COLO829 (cell line): ENCODE results near the gene SLC35G6.
A peak's percentile ranks its signal among the peaks of the same experiment; 100 is the strongest.
"Not testable (repeated sequence)": the region's sequence is repeated elsewhere in the genome, so short reads cannot be mapped to it uniquely, and the experiment has no call there.

Experiments
- DNase-seq: peaks from one replicate; pipeline ENCODE4 v3.0.0; 2012; ENCODE audit warnings: low spot score

SLC35G6 gene

GRCh38 chr17:7479213-7480088 lies 1.8 kb upstream of the SLC35G6 start, which contains the start of gene ZBTB4:
ZBTB4 (minus strand) TSS chr17:7479631; CDS start chr17:7466801, 12,830 bp downstream.
- no peak for DNase-seq

GRCh38 chr17:7480089-7480384 lies 1.2 kb upstream of the SLC35G6 start:
- DNase-seq = no peak

GRCh38 chr17:7481842-7482741 lies 846 bp downstream of the SLC35G6 start:
- not testable (repeated sequence) for DNase-seq

GRCh38 chr17:7482742-7483088 lies 1.5 kb downstream of the SLC35G6 start:
- DNase-seq = not testable (repeated sequence)

GRCh38 chr17:7483255-7484066 lies 2.2 kb downstream of the SLC35G6 start:
- peak; percentile 96 for DNase-seq

GRCh38 chr17:7484067-7484918 lies 3.0 kb downstream of the SLC35G6 start, which contains the start of gene POLR2A:
POLR2A (plus strand) TSS chr17:7484366.
- DNase-seq = peak; percentile 100

- no peak for DNase-seq
Measured at GRCh38 chr17:7484919-7485377, 3.7 kb downstream of the SLC35G6 start.

- DNase-seq = no peak
Measured at GRCh38 chr17:7486181-7486580, 4.9 kb downstream of the SLC35G6 start.

- DNase-seq = no peak
Measured at GRCh38 chr17:7490144-7490543, 8.9 kb downstream of the SLC35G6 start.

- no peak for DNase-seq
Measured at GRCh38 chr17:7491583-7491982, 10.3 kb downstream of the SLC35G6 start.

GRCh38 chr17:7493941-7494340 lies 12.7 kb downstream of the SLC35G6 start:
- no peak for DNase-seq

- DNase-seq = no peak
Measured at GRCh38 chr17:7495906-7496434, 14.7 kb downstream of the SLC35G6 start.

GRCh38 chr17:7496470-7497183 lies 15.4 kb downstream of the SLC35G6 start:
- DNase-seq = no peak

- no peak for DNase-seq
Measured at GRCh38 chr17:7497228-7497627, 16.0 kb downstream of the SLC35G6 start.

GRCh38 chr17:7497636-7498035 lies 16.4 kb downstream of the SLC35G6 start:
- no peak for DNase-seq

- DNase-seq = no peak
Measured at GRCh38 chr17:7499161-7499560, 17.9 kb downstream of the SLC35G6 start.

- no peak for DNase-seq
Measured at GRCh38 chr17:7501729-7502128, 20.5 kb downstream of the SLC35G6 start.

- DNase-seq = no peak
Measured at GRCh38 chr17:7502171-7502847, 21.1 kb downstream of the SLC35G6 start.

GRCh38 chr17:7502987-7503386 lies 21.7 kb downstream of the SLC35G6 start:
- DNase-seq = no peak

GRCh38 chr17:7503521-7503920 lies 22.3 kb downstream of the SLC35G6 start:
- no peak for DNase-seq
